PC-9 (cell line): ENCODE measurements around the gene FAM47C. TPM values are rescaled to one million over a fixed set of nuclear protein-coding genes. Genes with fewer than 3 reads are reported as not detected.
"Not testable (repeated sequence)": the region's sequence is repeated elsewhere in the genome, so short reads cannot be mapped to it uniquely, and the experiment has no call there.

Source experiments
- BruUV-seq: library from RNA; stranded (reverse); fragments of 400-500 nt; replicated peaks from 2 replicates; lab custom pipeline; 2021; lab: Mats Ljungman, UMichigan
- CTCF ChIA-PET: fragments of 300-600 bp; sonication (Branson Sonifier 250); formaldehyde crosslinking; loops from one replicate; lab custom pipeline; 2022; ENCODE audit warnings: antibody characterized with exemption; lab: Charles Lee
- POLR2A ChIA-PET: fragments of 300-600 bp; sonication (Branson Sonifier 250); formaldehyde crosslinking; loops from one replicate; lab custom pipeline; 2022; ENCODE audit warnings: antibody characterized with exemption; ENCODE audit not compliant: unreplicated experiment; lab: Charles Lee
- DNase-seq, 2 experiments: peaks; one replicate each; pipeline versions ENCODE4 v3.0.0 to v3.0.0-alpha.2; 2015 to 2022; ENCODE audit warnings: mixed read lengths in 1 of 2
- H2AFZ ChIP-seq: fragments of 200-600 bp; sonication (generic); 2 replicates; pipeline ENCODE4 v1.8.1; 2017; ENCODE audit warnings: antibody characterized with exemption
- H3F3A ChIP-seq: fragments of 200-600 bp; sonication (generic); 2 replicates; pipeline ENCODE4 v1.8.1; 2017; ENCODE audit warnings: antibody characterized with exemption, mild to moderate bottlenecking, low read depth; ENCODE audit not compliant: insufficient read depth
- H3K27ac ChIP-seq: fragments of 200-600 bp; sonication (generic); 2 replicates; pipeline ENCODE4 v1.6.1; 2016; ENCODE audit warnings: mixed run types
- H3K27me3 ChIP-seq: fragments of 200-600 bp; sonication (generic); 2 replicates; pipeline ENCODE4 v1.6.1; 2016; ENCODE audit warnings: low read depth, mixed run types; ENCODE audit not compliant: insufficient read depth
- H3K36me3 ChIP-seq: fragments of 200-600 bp; sonication (generic); 2 replicates; pipeline ENCODE4 v1.6.1; 2016; ENCODE audit warnings: low read depth, mixed run types
- H3K4me1 ChIP-seq: fragments of 200-600 bp; sonication (generic); replicated peaks from 2 replicates; pipeline ENCODE4 v1.6.1; 2016; ENCODE audit warnings: mixed run types; ENCODE audit not compliant: insufficient read depth
- H3K4me2 ChIP-seq: fragments of 200-600 bp; sonication (generic); 2 replicates; pipeline ENCODE4 v1.6.1; 2017; ENCODE audit warnings: mixed run types
- H3K4me3 ChIP-seq: fragments of 200-600 bp; sonication (generic); 2 replicates; pipeline ENCODE4 v1.6.1; 2016; ENCODE audit warnings: mixed run types
- H3K79me2 ChIP-seq: fragments of 200-600 bp; sonication (generic); 2 replicates; pipeline ENCODE4 v1.6.1; 2017; ENCODE audit warnings: low read depth, mixed run types
- H3K9me2 ChIP-seq: fragments of 200-600 bp; sonication (generic); 2 replicates; pipeline ENCODE4 v1.8.1; 2017; ENCODE audit warnings: mild to moderate bottlenecking; ENCODE audit not compliant: insufficient read depth
- H3K9me3 ChIP-seq: fragments of 200-600 bp; sonication (generic); 2 replicates; pipeline ENCODE4 v1.8.1; 2016; ENCODE audit warnings: low read depth; ENCODE audit not compliant: insufficient read depth
- H4K20me1 ChIP-seq: fragments of 200-600 bp; sonication (generic); 2 replicates; pipeline ENCODE4 v1.8.1; 2017; ENCODE audit not compliant: insufficient read depth
- CTCF ChIP-seq: fragments of 200-600 bp; sonication (generic); conservative IDR thresholded peaks from 2 replicates; pipeline ENCODE4 v1.6.1; 2017; ENCODE audit warnings: mixed run types, antibody characterized with exemption, mild to moderate bottlenecking, moderate library complexity
- EZH2 ChIP-seq: fragments of 200-600 bp; sonication (generic); IDR thresholded peaks from 2 replicates; pipeline ENCODE4 v1.8.0; 2017; ENCODE audit warnings: antibody characterized with exemption, low read depth
- intact Hi-C: fragments of 100-400 bp; cut with micrococcal nuclease; formaldehyde crosslinking; loops from one replicate; pipeline ENCODE4 v1.10.0; 2022; ENCODE audit not compliant: unreplicated experiment
- total RNA-seq: library from RNA; stranded (reverse); gene quantifications from 2 replicates; pipeline ENCODE4 v1.2.3, GENCODE V29; 2021

FAM47C gene
- total RNA-seq, 1 experiment from 2014 or later: not detected

- no peaks in the 10 kb centered on the region for H3K9me3 ChIP-seq
- no peaks in the 10 kb centered on the region for H3K4me1 ChIP-seq
- intact Hi-C loops: no loop called here
- peak in 1 of 2 experiments; percentile 31 for DNase-seq
- no peaks in the 10 kb centered on the region for H3K9me2 ChIP-seq
- POLR2A ChIA-PET: no interaction called here
- H3F3A ChIP-seq: no peaks in the 10 kb centered on the region
- H3K4me3 ChIP-seq: no peak overlapping the region
- CTCF ChIA-PET: no interaction called here
- no peaks in the 10 kb centered on the region for H3K27me3 ChIP-seq
- no peak overlapping the region for H2AFZ ChIP-seq
- no peaks in the 10 kb centered on the region for H3K79me2 ChIP-seq
- no peak overlapping the region for H3K27ac ChIP-seq
- no peak for TF ChIP-seq EZH2
- TF ChIP-seq CTCF: no peak
- H4K20me1 ChIP-seq: no peaks in the 10 kb centered on the region
- H3K36me3 ChIP-seq: no peaks in the 10 kb centered on the region
- no peak overlapping the region for H3K4me2 ChIP-seq
- no TSS peak for BruUV-seq
Measured at GRCh38 chrX:36978886-36979285, 29.3 kb upstream of the FAM47C start.

GRCh38 chrX:36983831-36984230 is 24.3 kb upstream of the FAM47C start:
- Histone ChIP-seq H3K36me3 (no peaks in the 10 kb centered on the region), H3K79me2 (no peaks in the 10 kb centered on the region), H3F3A (no peaks in the 10 kb centered on the region), H3K4me1 (no peaks in the 10 kb centered on the region), H3K9me2 (no peaks in the 10 kb centered on the region), H3K4me3 (no peak overlapping the region), H3K9me3 (no peaks in the 10 kb centered on the region), H3K4me2 (no peak overlapping the region), H3K27ac (no peak overlapping the region), H3K27me3 (no peaks in the 10 kb centered on the region), H2AFZ (no peak overlapping the region), H4K20me1 (no peaks in the 10 kb centered on the region)
- POLR2A ChIA-PET: no interaction called here
- no TSS peak for BruUV-seq
- CTCF ChIA-PET: no interaction called here
- intact Hi-C loops: no loop called here
- TF ChIP-seq EZH2: no peak
- TF ChIP-seq CTCF: no peak
- no peak for DNase-seq

GRCh38 chrX:36985416-36986209 is 22.6 kb upstream of the FAM47C start:
- H3K4me3 ChIP-seq, H3K9me3 ChIP-seq, CTCF ChIA-PET, H3F3A ChIP-seq, H3K4me2 ChIP-seq, H3K9me2 ChIP-seq, H3K79me2 ChIP-seq, H3K4me1 ChIP-seq, POLR2A ChIA-PET, H3K27ac ChIP-seq, intact Hi-C loops, H4K20me1 ChIP-seq, H3K27me3 ChIP-seq, H2AFZ ChIP-seq, BruUV-seq, H3K36me3 ChIP-seq: not testable (repeated sequence)
- peak in 1 of 2 experiments; percentile 39 for DNase-seq
